HG02870 (cell line): ENCODE data around the gene TXNDC11.

Source experiments
- ATAC-seq: cut with Tn5 transposase; IDR thresholded peaks from one replicate; pipeline ENCODE4 v1.9.1; 2021; ENCODE audit warnings: mild to moderate bottlenecking, moderate library complexity; ENCODE audit not compliant: unreplicated experiment

Gene TXNDC11

GRCh38 chr16:11665071-11665491 lies 77.6 kb downstream of the TXNDC11 start:
- no peak for ATAC-seq

- no peak for ATAC-seq
These were observed 80.1 kb downstream of the TXNDC11 start for GRCh38 chr16:11662582-11662981.

- ATAC-seq, result no peak
These were observed 82.1 kb downstream of the TXNDC11 start for GRCh38 chr16:11660565-11660964.

DNA sequence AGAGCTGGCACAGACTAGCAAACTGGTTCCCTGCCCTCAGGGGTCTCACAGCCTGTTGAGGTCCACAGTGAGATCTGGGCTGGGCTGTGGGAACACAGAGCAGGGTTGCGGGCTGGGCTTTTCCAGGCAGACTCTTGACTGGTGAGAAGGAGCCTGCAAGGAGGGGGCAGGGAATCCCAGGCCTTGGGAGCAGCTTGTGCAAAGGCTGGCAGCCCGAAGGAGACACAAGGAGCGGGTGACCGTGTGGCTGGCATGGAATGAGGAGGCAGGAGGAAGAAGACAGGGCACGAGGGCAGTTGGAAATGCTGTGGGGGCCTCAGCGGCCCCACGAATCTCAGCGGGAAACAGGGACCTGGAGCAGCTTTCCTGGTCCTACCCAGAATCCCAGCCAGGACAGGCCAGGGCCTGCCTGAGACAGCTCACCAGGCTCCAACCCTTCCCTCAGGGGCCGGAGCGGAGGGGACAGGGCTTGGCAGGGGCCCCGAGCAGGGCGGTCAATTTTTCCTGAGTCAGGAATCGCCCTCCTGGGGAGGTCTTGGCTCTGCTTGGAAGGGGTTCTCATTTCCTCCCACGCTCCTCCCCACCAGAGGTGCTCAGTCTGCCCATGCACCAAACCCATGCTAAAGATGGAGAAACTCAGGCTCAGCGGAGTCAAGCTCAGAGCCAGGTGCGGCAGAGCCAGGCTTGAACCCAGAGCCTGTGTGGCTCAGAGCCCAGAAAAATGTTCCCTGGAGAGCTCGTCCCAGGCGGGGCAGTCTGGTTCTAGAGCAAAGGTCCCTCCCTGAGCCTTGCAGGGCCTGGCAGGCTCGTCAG lies 83.6 kb downstream of the TXNDC11 start:
- ATAC-seq, result no peak

DNA sequence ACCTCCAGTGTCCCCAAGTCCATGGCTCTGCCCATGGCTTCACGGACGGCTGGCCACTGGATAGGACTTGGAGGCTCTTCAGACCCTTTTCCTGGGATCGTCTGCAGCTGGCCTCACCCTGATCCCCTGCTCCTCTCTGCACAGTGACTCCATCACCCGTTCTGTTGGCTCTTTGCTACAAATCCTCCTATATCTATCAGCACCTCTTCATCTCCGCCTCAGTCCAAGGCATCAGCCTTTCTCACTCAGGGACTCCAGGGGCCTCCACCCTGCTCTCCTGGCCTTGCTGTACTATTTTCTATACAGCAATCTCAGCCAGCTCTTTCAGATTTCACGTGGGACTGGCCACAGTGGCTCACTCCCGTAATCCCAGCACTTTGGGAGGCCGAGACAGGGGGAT lies 85.1 kb downstream of the TXNDC11 start:
- no peak for ATAC-seq

DNA sequence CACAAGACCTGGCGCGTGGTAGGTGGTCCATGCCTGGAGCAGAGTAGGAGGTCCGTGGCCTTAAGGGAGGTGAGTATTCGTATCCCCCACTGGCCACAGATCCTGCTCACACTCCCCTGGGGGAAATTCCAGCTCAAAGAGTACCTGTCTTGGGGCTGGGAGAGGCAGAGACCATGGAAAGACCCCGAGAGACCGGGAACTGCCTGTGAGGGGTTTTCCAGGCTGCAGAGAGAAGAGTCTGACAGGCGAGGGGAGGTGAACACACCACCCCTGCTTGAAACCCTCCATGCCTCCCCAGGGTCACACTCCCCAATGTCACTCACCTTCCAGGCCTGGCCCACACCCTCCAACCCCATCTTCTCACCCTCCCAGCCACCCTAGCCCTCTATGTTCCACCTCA lies 87.0 kb downstream of the TXNDC11 start:
- ATAC-seq, result no peak

DNA sequence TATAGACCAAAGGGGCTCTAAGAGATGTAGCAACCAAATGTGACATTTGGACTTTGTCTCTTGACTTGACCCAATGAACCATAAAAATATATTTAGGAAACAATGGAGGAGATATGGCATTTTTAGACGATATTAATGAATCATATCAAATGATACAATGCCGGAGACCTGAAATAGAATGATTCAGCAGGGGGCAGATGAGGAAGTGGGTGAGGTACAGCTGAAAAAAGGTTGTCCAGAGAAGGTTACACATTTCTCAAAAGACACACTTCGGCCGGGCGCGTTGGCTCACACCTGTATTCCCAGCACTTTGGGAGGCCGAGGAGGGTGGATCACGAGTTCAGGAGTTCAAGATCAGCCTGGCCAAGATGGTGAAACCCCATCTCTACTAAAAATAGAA lies 90.9 kb downstream of the TXNDC11 start:
- ATAC-seq, result no peak

GRCh38 chr16:11650641-11651591 lies 91.7 kb downstream of the TXNDC11 start:
- ATAC-seq, result no peak

GRCh38 chr16:11649276-11649675 lies 93.4 kb downstream of the TXNDC11 start:
- no peak for ATAC-seq

GRCh38 chr16:11642765-11643116 lies 99.9 kb downstream of the TXNDC11 start:
- ATAC-seq, result no peak

GRCh38 chr16:11640987-11641817 lies 101.5 kb downstream of the TXNDC11 start:
- ATAC-seq, result no peak

GRCh38 chr16:11639925-11640899 lies 102.4 kb downstream of the TXNDC11 start:
- ATAC-seq, result no peak

DNA sequence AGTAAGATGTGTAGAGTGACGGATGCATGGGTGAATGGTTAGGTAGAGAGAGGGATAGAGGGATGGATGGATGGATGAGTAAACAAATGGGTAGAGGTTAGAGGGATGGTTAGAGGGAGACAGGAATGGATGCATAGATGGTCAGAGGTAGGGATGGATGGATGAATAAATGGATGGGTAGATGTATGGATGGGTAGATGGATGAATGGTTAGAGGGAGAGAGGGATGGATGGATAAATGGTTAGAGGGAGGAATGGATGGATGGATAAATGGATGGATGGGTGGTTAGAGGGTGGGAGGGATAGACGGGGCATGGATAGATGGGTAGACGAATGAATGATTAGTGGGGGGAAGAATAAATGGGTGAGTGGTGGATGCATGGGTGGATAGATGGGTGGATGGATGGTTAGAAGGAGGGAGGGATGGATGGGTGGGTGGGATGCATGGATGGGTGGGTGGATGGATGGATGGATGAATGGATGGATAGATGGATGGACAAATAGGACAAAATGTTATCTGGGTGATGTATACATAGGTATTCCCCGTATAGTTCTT lies 103.6 kb downstream of the TXNDC11 start:
- no peak for ATAC-seq

GRCh38 chr16:11638140-11638539 lies 104.5 kb downstream of the TXNDC11 start:
- ATAC-seq, result no peak

DNA sequence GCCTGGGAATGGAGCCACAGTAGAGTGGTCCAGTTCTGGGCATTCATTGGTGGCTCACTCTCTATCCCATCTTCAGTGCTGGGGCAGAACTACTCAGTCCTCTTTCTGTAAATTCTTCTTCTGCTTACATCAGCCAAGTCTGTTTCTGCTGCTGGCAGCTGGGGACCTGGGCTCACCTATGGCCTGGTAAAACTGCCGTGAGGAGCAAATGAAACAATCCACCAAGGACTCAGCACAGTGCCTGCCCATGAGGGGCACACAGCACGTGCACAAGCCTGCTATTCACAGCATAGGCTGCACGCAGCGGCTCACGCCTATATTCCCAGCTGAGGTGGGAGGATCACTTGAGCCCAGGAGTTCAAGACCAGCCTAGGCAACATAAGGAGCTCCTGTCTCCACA lies 105.3 kb downstream of the TXNDC11 start:
- no peak for ATAC-seq

- no peak for ATAC-seq
These were observed 106.4 kb downstream of the TXNDC11 start for GRCh38 chr16:11636172-11636721.

DNA sequence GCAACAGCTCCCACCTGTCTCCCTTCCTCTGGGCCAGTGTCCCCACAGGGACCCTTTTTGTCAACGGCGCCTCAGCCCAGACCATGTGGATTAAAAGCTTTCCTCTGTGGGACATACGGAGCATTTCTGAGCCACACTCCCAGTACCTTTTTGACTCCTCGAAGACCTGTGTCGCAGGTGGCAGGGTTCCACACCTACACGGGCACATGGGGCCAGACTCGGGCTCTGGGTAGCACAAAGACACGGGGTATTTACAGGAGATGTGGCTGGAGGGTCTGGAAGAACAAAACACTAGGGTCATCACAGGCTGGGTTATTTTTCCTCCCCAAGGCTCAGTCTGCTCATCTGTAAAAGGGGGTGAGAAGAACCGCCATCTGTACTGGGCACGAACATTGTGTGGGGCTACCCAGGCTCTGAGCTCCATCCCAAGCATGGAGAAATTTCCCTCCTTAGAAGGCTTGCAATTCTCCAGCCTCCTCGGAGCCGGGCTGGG lies 106.9 kb downstream of the TXNDC11 start:
- no peak for ATAC-seq

DNA sequence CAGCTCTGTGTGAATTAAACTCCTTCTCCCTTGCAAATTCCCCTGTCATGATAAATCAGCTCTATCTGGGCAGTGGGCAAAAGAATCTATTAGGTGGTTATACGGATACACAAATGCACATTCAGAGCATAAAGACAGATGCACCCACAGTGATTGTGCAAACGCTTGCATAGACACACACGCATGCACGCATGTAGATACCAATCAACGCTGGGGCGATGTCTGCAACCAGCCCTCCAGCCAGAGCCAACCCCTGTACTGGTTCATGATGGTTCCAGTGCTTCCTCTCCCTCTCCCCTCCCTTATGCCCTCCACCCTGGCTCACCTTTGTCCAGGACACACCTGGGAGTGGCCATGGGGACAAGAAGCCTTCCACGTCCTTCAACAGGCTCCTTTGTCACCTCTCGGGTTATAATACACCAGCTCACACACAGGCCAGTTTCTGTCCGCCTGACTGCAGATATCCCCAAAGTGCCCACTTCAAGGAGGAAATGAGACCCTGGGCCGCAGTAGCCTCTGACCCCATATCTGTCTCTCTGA lies 107.5 kb downstream of the TXNDC11 start:
- ATAC-seq, result no peak

DNA sequence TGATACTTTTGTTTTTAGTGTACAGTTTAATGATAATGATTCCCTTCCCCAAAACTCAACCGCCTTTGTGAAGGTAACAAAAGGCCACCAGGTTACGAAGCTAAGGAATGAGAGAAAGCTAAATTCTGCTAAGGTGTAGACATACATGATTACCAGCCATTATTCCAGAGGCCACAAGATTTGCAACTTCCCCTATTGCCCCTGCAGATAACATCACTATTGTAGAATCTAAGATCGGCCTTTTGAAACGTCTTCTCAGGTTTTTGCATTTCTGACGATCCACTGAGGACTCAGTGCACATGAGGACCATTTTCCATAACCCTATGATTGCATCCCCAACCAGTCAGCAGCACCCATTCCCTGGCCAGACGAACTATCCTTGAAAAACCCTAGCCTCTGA lies 108.3 kb downstream of the TXNDC11 start:
- ATAC-seq, result no peak
